ENCODE measurements around the gene GPD1. TPM values are rescaled to one million over a fixed set of nuclear protein-coding genes. Genes with fewer than 3 reads are reported as not detected.

Gene GPD1
- total and polyA plus RNA-seq, 9 of the 15 experiments (the other 6 are each of a cell fraction or from before 2014, with no cell fraction given): 0.13 to 1.00 (median 0.55) TPM

DNA sequence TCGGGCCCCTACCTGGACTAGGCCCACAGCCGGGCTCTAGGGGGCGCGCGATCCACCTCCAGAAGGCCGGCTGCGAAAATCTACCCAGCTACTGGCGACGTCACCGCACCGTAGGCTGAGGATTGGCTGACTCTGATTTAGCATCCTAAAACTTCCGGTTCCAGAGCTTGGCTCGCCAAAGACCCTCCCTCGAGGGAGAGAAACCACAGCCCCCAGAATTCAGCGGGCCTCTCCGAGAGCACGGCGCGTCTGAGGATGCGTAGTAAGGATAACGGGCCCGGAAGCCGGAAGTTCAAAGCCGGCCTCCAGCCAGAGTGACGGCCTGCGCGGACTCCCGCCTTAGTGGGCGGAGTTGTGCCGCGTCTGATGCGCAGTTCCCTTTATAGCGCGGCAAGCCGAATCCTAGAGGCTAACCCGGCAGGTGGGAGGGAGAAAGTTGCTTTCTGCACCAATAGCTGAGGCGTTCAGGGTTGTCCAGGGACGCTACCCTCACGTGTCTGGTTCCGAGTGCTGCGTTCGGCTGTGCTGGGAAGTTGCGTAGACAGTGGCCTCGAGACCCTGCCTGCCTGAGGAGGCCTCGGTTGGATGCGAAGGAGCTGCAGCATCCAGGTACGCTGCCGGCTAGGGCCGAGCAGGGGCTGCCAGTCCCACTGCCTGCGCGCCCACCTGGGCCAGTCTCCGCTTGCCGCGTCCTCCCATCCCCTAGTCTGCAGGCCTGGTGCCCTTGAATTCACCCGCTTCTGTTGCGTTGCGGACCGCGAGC is 8.1 kb downstream of the GPD1 start, which contains the start of gene COX14 (continued):
- TF ChIP-seq, protein P1, sequence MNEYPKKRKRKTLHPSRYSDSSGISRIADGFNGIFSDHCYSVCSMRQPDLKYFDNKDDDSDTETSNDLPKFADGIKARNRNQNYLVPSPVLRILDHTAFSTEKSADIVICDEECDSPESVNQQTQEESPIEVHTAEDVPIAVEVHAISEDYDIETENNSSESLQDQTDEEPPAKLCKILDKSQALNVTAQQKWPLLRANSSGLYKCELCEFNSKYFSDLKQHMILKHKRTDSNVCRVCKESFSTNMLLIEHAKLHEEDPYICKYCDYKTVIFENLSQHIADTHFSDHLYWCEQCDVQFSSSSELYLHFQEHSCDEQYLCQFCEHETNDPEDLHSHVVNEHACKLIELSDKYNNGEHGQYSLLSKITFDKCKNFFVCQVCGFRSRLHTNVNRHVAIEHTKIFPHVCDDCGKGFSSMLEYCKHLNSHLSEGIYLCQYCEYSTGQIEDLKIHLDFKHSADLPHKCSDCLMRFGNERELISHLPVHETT (CRISPR knock-in tag; conservative IDR thresholded peaks at IDR 0.05 in 1 of 2, IDR thresholded peaks at IDR 0.05 in 1 of 2): no peak
- no peak for TF ChIP-seq ZBTB8A (IDR thresholded peaks at IDR 0.05; ENCODE audit: partially characterized antibody)
- no peak for TF ChIP-seq WHSC1 (IDR thresholded peaks at IDR 0.05; ENCODE audit: low read length)
- TF ChIP-seq FOXK2 (conservative IDR thresholded peaks at IDR 0.05 in 1 of 2, IDR thresholded peaks at IDR 0.05 in 1 of 2; ENCODE audit: low read depth in 2 of 2): peak in 1 of 2 experiments; percentile 56; a peak in 2 of 4 replicates
- TF ChIP-seq HNRNPLL (IDR thresholded peaks at IDR 0.05; ENCODE audit: low read depth, low read length, poor library complexity, severe bottlenecking): peak; percentile 97
- peak; percentile 97 for TF ChIP-seq CREM (IDR thresholded peaks at IDR 0.05; ENCODE audit: low read depth)
- no peak for TF ChIP-seq SMARCA4 (IDR thresholded peaks at IDR 0.05)
- no peak for TF ChIP-seq KDM2B (CRISPR knock-in tag; IDR thresholded peaks at IDR 0.05)
- TF ChIP-seq PHF8 (IDR thresholded peaks at IDR 0.05; ENCODE audit: borderline replicate concordance, low read length): peak; percentile 94
- TF ChIP-seq, protein P2, sequence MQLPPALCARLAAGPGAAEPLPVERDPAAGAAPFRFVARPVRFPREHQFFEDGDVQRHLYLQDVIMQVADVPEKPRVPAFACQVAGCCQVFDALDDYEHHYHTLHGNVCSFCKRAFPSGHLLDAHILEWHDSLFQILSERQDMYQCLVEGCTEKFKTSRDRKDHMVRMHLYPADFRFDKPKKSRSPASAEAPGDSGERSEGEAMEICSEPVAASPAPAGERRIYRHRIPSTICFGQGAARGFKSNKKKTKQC (CRISPR knock-in tag; IDR thresholded peaks at IDR 0.05): peak; percentile 97; the same call in 1 of the 2 replicates
- no peak for TF ChIP-seq CBFA2T2 (conservative IDR thresholded peaks at IDR 0.05)
- TF ChIP-seq, protein P3, sequence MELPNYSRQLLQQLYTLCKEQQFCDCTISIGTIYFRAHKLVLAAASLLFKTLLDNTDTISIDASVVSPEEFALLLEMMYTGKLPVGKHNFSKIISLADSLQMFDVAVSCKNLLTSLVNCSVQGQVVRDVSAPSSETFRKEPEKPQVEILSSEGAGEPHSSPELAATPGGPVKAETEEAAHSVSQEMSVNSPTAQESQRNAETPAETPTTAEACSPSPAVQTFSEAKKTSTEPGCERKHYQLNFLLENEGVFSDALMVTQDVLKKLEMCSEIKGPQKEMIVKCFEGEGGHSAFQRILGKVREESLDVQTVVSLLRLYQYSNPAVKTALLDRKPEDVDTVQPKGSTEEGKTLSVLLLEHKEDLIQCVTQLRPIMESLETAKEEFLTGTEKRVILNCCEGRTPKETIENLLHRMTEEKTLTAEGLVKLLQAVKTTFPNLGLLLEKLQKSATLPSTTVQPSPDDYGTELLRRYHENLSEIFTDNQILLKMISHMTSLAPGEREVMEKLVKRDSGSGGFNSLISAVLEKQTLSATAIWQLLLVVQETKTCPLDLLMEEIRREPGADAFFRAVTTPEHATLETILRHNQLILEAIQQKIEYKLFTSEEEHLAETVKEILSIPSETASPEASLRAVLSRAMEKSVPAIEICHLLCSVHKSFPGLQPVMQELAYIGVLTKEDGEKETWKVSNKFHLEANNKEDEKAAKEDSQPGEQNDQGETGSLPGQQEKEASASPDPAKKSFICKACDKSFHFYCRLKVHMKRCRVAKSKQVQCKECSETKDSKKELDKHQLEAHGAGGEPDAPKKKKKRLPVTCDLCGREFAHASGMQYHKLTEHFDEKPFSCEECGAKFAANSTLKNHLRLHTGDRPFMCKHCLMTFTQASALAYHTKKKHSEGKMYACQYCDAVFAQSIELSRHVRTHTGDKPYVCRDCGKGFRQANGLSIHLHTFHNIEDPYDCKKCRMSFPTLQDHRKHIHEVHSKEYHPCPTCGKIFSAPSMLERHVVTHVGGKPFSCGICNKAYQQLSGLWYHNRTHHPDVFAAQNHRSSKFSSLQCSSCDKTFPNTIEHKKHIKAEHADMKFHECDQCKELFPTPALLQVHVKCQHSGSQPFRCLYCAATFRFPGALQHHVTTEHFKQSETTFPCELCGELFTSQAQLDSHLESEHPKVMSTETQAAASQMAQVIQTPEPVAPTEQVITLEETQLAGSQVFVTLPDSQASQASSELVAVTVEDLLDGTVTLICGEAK (IDR thresholded peaks at IDR 0.05): peak; percentile 94
- TF ChIP-seq, protein P3 (CRISPR knock-in tag; IDR thresholded peaks at IDR 0.05): no peak
- TF ChIP-seq SREBF2 (CRISPR knock-in tag; IDR thresholded peaks at IDR 0.05): no peak
- TF ChIP-seq ZBTB17 (CRISPR knock-in tag; IDR thresholded peaks at IDR 0.05): peak; percentile 31; the same call in 1 of the 2 replicates
- peak; percentile 19; the same call in 1 of the 2 replicates for TF ChIP-seq JUN (IDR thresholded peaks at IDR 0.05; ENCODE audit: borderline replicate concordance, low read depth, low read length)
- TF ChIP-seq JUN (CRISPR knock-in tag; IDR thresholded peaks at IDR 0.05; ENCODE audit: borderline replicate concordance): 0 out of 2 replicates have a peak, but pooled peaks have one; percentile 60
